Liver (tissue), 9 donors: ENCODE results near the gene IFIH1. TPM values are rescaled to one million over a fixed set of nuclear protein-coding genes. Genes with fewer than 3 reads are reported as not detected.

Experiments used
- DNase-seq: peaks from one replicate; pipeline ENCODE4 v3.0.0-alpha.2; 2017; ENCODE audit warnings: low spot score
- H3K27ac ChIP-seq, 2 donors: one replicate each; pipeline ENCODE4 v1.7.0; 2013; ENCODE audit warnings: inconsistent platforms in 2 of 2, low read length in 2 of 2, control low read depth in 1 of 2, low read depth in 1 of 2, mild to moderate bottlenecking in 1 of 2
- H3K27me3 ChIP-seq, 4 donors: one replicate each; pipeline versions ENCODE4 v1.6.1 to v1.7.0; 2013; ENCODE audit warnings: low read length in 3 of 4, inconsistent platforms in 1 of 4, mild to moderate bottlenecking in 1 of 4, moderate library complexity in 1 of 4; ENCODE audit not compliant: control insufficient read depth in 4 of 4, insufficient read depth in 4 of 4
- H3K36me3 ChIP-seq, 4 donors: one replicate each; pipeline versions ENCODE4 v1.6.1 to v1.7.0; 2013; ENCODE audit warnings: low read length in 3 of 4, mild to moderate bottlenecking in 3 of 4, low read depth in 1 of 4, moderate library complexity in 1 of 4; ENCODE audit not compliant: control insufficient read depth in 4 of 4, insufficient read depth in 3 of 4
- H3K4me1 ChIP-seq, 4 donors: one replicate each; pipeline versions ENCODE4 v1.6.1 to v1.7.0; 2013; ENCODE audit warnings: low read length in 3 of 4, mild to moderate bottlenecking in 3 of 4, moderate library complexity in 1 of 4; ENCODE audit not compliant: control insufficient read depth in 4 of 4, insufficient read depth in 4 of 4
- H3K4me3 ChIP-seq, 3 donors: one replicate each; pipeline versions ENCODE4 v1.6.1 to v1.7.0; 2013; ENCODE audit warnings: low read length in 3 of 3, control low read depth in 1 of 3, low read depth in 1 of 3, mild to moderate bottlenecking in 1 of 3
- H3K9ac ChIP-seq, 2 donors: one replicate each; pipeline ENCODE4 v1.7.0; 2013; ENCODE audit warnings: low read length in 2 of 2, mild to moderate bottlenecking in 2 of 2, moderate library complexity in 2 of 2, control low read depth in 1 of 2, low read depth in 1 of 2
- H3K9me3 ChIP-seq, 4 donors: one replicate each; pipeline versions ENCODE4 v1.6.1 to v1.7.0; 2013; ENCODE audit warnings: low read length in 3 of 4; ENCODE audit not compliant: control insufficient read depth in 4 of 4
- ATF3 ChIP-seq: IDR thresholded peaks from 2 replicates; pipeline ENCODE4 v1.6.1; 2016; ENCODE audit warnings: antibody characterized with exemption
- CTCF ChIP-seq: fragments of 150-350 bp; IDR thresholded peaks from 2 replicates; pipeline ENCODE4 v1.5.1; 2017; ENCODE audit warnings: improper control_type of control experiment, low read depth, low read length; ENCODE audit not compliant: missing input control
- EGR1 ChIP-seq, 2 donors: IDR thresholded peaks; 2 replicates each; pipeline ENCODE4 v1.6.1; 2016 to 2018; ENCODE audit warnings: antibody characterized with exemption in 2 of 2, low read depth in 2 of 2
- FOXA2 ChIP-seq: IDR thresholded peaks from 2 replicates; pipeline ENCODE4 v1.6.1; 2016; ENCODE audit warnings: antibody characterized with exemption
- GABPA ChIP-seq, 2 donors: IDR thresholded peaks in 1 of 2; conservative IDR thresholded peaks in 1 of 2; 2 replicates each; pipeline ENCODE4 v1.6.1; 2016; ENCODE audit warnings: antibody characterized with exemption in 2 of 2, mild to moderate bottlenecking in 1 of 2, moderate library complexity in 1 of 2
- HNF4G ChIP-seq: IDR thresholded peaks from 2 replicates; pipeline ENCODE4 v1.6.1; 2016; ENCODE audit warnings: antibody characterized with exemption
- JUND ChIP-seq, 2 donors: IDR thresholded peaks; 2 replicates each; pipeline ENCODE4 v1.6.1; 2016; ENCODE audit warnings: antibody characterized with exemption in 2 of 2
- MAX ChIP-seq: IDR thresholded peaks from 2 replicates; pipeline ENCODE4 v1.6.1; 2016; ENCODE audit warnings: antibody characterized with exemption
- NR2F2 ChIP-seq: IDR thresholded peaks from 2 replicates; pipeline ENCODE4 v1.6.1; 2016; ENCODE audit warnings: antibody characterized with exemption
- RAD21 ChIP-seq, 2 donors: IDR thresholded peaks; 2 replicates each; pipeline ENCODE4 v1.6.1; 2016; ENCODE audit warnings: antibody characterized with exemption in 2 of 2, mild to moderate bottlenecking in 2 of 2
- REST ChIP-seq: IDR thresholded peaks from 2 replicates; pipeline ENCODE4 v1.6.1; 2016; ENCODE audit warnings: antibody characterized with exemption, mild to moderate bottlenecking
- RXRA ChIP-seq, 2 donors: IDR thresholded peaks; 2 replicates each; pipeline ENCODE4 v1.6.1; 2017 to 2018; ENCODE audit warnings: antibody characterized with exemption in 2 of 2, mild to moderate bottlenecking in 1 of 2
- SP1 ChIP-seq: IDR thresholded peaks from 2 replicates; pipeline ENCODE4 v1.6.1; 2018; ENCODE audit warnings: antibody characterized with exemption, mild to moderate bottlenecking
- TAF1 ChIP-seq: conservative IDR thresholded peaks from 2 replicates; pipeline ENCODE4 v1.6.1; 2016; ENCODE audit warnings: antibody characterized with exemption, mild to moderate bottlenecking
- YY1 ChIP-seq: IDR thresholded peaks from 2 replicates; pipeline ENCODE4 v1.6.1; 2016; ENCODE audit warnings: antibody characterized with exemption, mild to moderate bottlenecking
- ZBTB33 ChIP-seq: IDR thresholded peaks from 2 replicates; pipeline ENCODE4 v1.6.1; 2016; ENCODE audit warnings: antibody characterized with exemption
- WGBS: extraction: QIAGEN DNeasy Blood & Tissue Kit; methylation state at CpG from one replicate; pipeline ENCODE4 v1.1.7; 2013; 5-methylcytosine and 5-hydroxymethylcytosine counted together
- polyA plus RNA-seq, 2 donors: library from polyadenylated mRNA; stranded (reverse) in 1 of 2; unstranded in 1 of 2; fragments of 200-250 nt in 1 of 2; fragments of >200 nt in 1 of 2; fragmentation: Nextera tagmentation in 1 of 2; extraction: Ambion mirVana in 1 of 2; gene quantifications; one replicate each; pipeline versions ENCODE4 v1.2.1 to v1.2.3, GENCODE V29; 2013 to 2015
- total RNA-seq, 2 donors: library from RNA; depleted of rRNA; stranded (reverse); fragments of >200 nt; gene quantifications; one replicate each; pipeline ENCODE4 v1.2.3, GENCODE V29; 2014
- donor health status: healthy.
- donor health status: healthy.
- donor health status: healthy.
- donor health status: healthy.
- donor health status: healthy.

IFIH1 gene
- total and polyA plus RNA-seq, 4 donors, result 5.5 to 13.2 (median 7.9) TPM

- no peak for TF ChIP-seq JUND (IDR thresholded peaks at IDR 0.05)
- TF ChIP-seq RAD21 (IDR thresholded peaks at IDR 0.05), result no peak
- no peak for TF ChIP-seq FOXA2
- no peak for TF ChIP-seq GABPA (IDR thresholded peaks at IDR 0.05 in 1 of 2, conservative IDR thresholded peaks at IDR 0.05 in 1 of 2)
- TF ChIP-seq CTCF, result no peak
- no peak for TF ChIP-seq NR2F2
- TF ChIP-seq TAF1, result no peak
- no peak for TF ChIP-seq EGR1 (IDR thresholded peaks at IDR 0.05; ENCODE audit: low read depth in 2 of 2)
- TF ChIP-seq HNF4G, result no peak
- no peak for TF ChIP-seq RXRA (IDR thresholded peaks at IDR 0.05)
- no peak for TF ChIP-seq YY1
- no peak for DNase-seq
- 86% methylated on average over 1 of the region's 1 CpG for WGBS
- Histone ChIP-seq H3K4me3 (no peak overlapping the region), H3K4me1 (no peaks in the 10 kb centered on the region), H3K27ac (no peak overlapping the region), H3K9ac (no peak overlapping the region), H3K9me3 (no peaks in the 10 kb centered on the region), H3K36me3 (no peaks in the 10 kb centered on the region), H3K27me3 (no peaks in the 10 kb centered on the region)
Observed at GRCh38 chr2:162245061-162245460, 73.4 kb downstream of the IFIH1 start.

GRCh38 chr2:162244541-162245031 is 73.9 kb downstream of the IFIH1 start:
- Histone ChIP-seq H3K36me3 (no peaks in the 10 kb centered on the region), H3K9me3 (no peaks in the 10 kb centered on the region), H3K9ac (no peak overlapping the region), H3K4me3 (no peak overlapping the region), H3K27ac (no peak overlapping the region), H3K4me1 (no peaks in the 10 kb centered on the region), H3K27me3 (no peaks in the 10 kb centered on the region)
- no peak for TF ChIP-seq NR2F2
- TF ChIP-seq JUND (IDR thresholded peaks at IDR 0.05), result peak; percentile 32 to 33
- WGBS, result 69% methylated on average over 2 of the region's 2 CpGs
- no peak for DNase-seq

- no peaks in the 10 kb centered on the region for H3K4me1 ChIP-seq
- WGBS, result 80% methylated on average over 1 of the region's 1 CpG
Observed at GRCh38 chr2:162243715-162244114, 74.8 kb downstream of the IFIH1 start.

More at GRCh38 chr2:162243715-162244114, 74.8 kb downstream of the IFIH1 start:
- no peak overlapping the region for H3K27ac ChIP-seq
- no peaks in the 10 kb centered on the region for H3K27me3 ChIP-seq
- DNase-seq, result no peak
- no peaks in the 10 kb centered on the region for H3K36me3 ChIP-seq
- H3K9ac ChIP-seq, result no peak overlapping the region
- TF ChIP-seq MAX, result no peak
- no peak for TF ChIP-seq CTCF
- no peak for TF ChIP-seq GABPA (IDR thresholded peaks at IDR 0.05 in 1 of 2, conservative IDR thresholded peaks at IDR 0.05 in 1 of 2)
- TF ChIP-seq ZBTB33, result no peak
- no peak for TF ChIP-seq ATF3
- no peak for TF ChIP-seq RXRA (IDR thresholded peaks at IDR 0.05)
- no peak for TF ChIP-seq REST
- TF ChIP-seq HNF4G, result no peak
- TF ChIP-seq YY1, result no peak
- TF ChIP-seq RAD21 (IDR thresholded peaks at IDR 0.05), result no peak
- no peak for TF ChIP-seq TAF1
- TF ChIP-seq FOXA2, result no peak
- no peak for TF ChIP-seq SP1
- no peaks in the 10 kb centered on the region for H3K9me3 ChIP-seq
- H3K4me3 ChIP-seq, result no peak overlapping the region
